Keratinocyte (primary cell): ENCODE results near the gene WDR4.
"Not testable (repeated sequence)": the region's sequence is repeated elsewhere in the genome, so short reads cannot be mapped to it uniquely, and the experiment has no call there.

ENCODE experiments used
- CTCF ChIP-seq, 3 experiments: IDR thresholded peaks in 1 of 3; conservative IDR thresholded peaks in 1 of 3; optimal IDR thresholded peaks in 1 of 3; 2 replicates in 2 of 3; 3 replicates in 1 of 3; pipeline versions ENCODE3 to v1.5.1; 2011; ENCODE audit warnings: low read length in 3 of 3, mild to moderate bottlenecking in 3 of 3, moderate library complexity in 2 of 3, control low read depth in 1 of 3, inconsistent platforms in 1 of 3; ENCODE audit not compliant: insufficient read depth in 2 of 3; ENCODE audit errors: extremely low read depth in 1 of 3
- EZH2 ChIP-seq: IDR thresholded peaks from one replicate; pipeline ENCODE4 v1.6.1; 2012; ENCODE audit warnings: inconsistent platforms, mild to moderate bottlenecking, low read length, moderate library complexity

GRCh38 chr21:42875811-42876210, 3.5 kb downstream of the WDR4 start:
- not testable (repeated sequence) for TF ChIP-seq CTCF (optimal IDR thresholded peaks at IDR 0.05 in 1 of 3, IDR thresholded peaks at IDR 0.05 in 1 of 3, conservative IDR thresholded peaks at IDR 0.05 in 1 of 3; ENCODE audit: extremely low read depth in 1 of 3, insufficient read depth in 2 of 3, low read length in 3 of 3); EZH2
